Measurements from ENCODE around the gene ZNF181.

The ZNF181 gene

DNA sequence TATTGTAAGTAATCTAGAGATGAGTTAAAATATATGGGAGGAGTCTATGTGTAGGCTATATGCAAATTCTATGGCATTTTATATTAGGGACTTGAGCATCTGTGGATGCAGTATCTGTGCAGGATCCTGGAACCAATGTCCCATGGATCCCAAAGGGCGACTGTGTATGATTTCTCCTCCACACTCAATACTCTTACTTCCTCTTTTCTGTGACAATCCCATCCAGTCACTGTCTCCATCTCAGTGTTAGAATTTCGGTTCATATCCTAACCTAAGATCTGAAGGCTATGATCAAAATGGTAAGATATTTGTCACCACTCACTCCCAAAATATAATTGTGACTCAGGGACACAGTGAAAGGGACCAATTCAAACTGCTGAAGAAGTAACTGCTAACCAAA is 54.0 kb downstream of the ZNF181 start:
- no peak for DNase-seq (ENCODE audit: low read depth)
- H3K4me3 ChIP-seq (ENCODE audit: control insufficient read depth, low read depth, low read length), result no peak overlapping the region
- TF ChIP-seq, protein P1, sequence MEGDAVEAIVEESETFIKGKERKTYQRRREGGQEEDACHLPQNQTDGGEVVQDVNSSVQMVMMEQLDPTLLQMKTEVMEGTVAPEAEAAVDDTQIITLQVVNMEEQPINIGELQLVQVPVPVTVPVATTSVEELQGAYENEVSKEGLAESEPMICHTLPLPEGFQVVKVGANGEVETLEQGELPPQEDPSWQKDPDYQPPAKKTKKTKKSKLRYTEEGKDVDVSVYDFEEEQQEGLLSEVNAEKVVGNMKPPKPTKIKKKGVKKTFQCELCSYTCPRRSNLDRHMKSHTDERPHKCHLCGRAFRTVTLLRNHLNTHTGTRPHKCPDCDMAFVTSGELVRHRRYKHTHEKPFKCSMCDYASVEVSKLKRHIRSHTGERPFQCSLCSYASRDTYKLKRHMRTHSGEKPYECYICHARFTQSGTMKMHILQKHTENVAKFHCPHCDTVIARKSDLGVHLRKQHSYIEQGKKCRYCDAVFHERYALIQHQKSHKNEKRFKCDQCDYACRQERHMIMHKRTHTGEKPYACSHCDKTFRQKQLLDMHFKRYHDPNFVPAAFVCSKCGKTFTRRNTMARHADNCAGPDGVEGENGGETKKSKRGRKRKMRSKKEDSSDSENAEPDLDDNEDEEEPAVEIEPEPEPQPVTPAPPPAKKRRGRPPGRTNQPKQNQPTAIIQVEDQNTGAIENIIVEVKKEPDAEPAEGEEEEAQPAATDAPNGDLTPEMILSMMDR (IDR thresholded peaks at IDR 0.05; ENCODE audit: control insufficient read depth, insufficient read depth, low read depth, low read length, missing control alignments), result no peak

DNA sequence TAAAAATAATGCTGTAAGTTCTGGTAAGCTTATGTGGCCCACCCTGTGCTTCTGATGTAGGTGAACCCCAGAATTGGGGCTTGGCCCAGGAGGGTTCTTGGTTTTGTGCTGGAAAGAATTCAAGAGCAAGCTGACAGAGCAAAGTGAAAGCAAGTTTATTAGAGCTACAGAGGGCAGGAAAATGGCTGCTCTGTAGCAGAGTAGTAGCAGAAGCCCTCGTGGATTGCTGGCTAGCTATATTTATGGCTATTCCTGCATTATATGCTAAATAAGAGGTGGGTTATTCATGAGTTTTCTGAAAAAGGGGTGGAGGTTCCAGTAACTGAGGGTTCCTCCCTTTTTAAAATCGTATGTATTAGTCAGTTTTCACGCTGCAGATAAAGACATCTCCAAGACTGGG is 59.5 kb downstream of the ZNF181 start:
- H3K4me3 ChIP-seq (ENCODE audit: control insufficient read depth, low read depth, low read length), result no peak overlapping the region
- TF ChIP-seq, protein P1 (IDR thresholded peaks at IDR 0.05; ENCODE audit: control insufficient read depth, insufficient read depth, low read depth, low read length, missing control alignments), result no peak

DNA sequence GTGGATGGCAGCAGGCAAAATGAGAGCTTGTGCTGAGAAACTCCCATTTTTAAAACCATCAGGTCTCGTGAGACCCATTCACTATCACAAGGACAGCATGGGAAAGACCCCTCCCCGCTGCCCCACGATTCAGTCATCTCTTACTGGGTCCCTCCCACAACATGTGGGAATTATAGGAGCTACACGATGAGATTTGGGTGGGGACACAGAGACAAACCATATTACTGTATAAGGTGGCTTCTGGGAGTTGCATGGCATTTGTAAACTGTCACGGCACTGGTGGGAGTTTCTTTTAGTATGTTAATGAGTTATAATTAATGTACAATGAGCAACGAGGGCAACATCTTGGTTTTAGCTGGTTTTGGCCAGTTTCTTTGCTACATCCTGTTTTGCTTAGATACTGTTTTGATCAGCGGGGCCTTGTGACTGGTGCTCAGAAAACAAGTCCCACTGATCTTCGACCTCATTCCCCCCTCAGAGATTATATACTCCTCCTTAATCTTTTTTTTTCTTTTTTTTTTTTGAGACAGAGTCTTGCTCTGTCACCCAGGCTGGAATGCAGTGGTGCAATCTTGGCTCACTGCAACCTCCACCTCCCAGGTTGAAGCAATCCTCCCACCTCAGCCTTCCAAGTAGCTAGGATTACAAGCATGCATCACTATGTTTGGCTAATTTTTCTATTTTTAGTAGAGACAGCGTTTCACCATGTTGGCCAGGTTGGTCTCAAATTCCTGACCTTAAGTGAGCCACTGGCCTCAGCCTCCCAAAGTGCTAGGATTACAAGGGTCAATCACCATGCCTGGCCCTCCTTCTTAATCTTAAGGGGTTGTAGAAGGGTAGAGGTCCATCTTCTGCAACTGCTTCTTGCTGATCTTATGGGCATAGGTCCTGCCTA is 60.3 kb downstream of the ZNF181 start:
- no peak overlapping the region for H3K4me3 ChIP-seq (ENCODE audit: control insufficient read depth, low read depth, low read length)
- DNase-seq (ENCODE audit: low read depth), result no peak

More for the DNA sequence above, 59.5 kb downstream of the ZNF181 start:
- DNase-seq (ENCODE audit: low read depth), result no peak

More for the DNA sequence above, 60.3 kb downstream of the ZNF181 start:
- TF ChIP-seq, protein P1 (IDR thresholded peaks at IDR 0.05; ENCODE audit: control insufficient read depth, insufficient read depth, low read depth, low read length, missing control alignments), result no peak

Data from AG09309 (cell line).